MM.1S (cell line): ENCODE measurements around the gene ATG14.

ENCODE experiments used
- DNase-seq: peaks from one replicate; pipeline ENCODE4 v3.0.0-alpha.2; 2015
- H2AFZ ChIP-seq: fragments of 300-600 bp; sonication (generic); 2 replicates; pipeline ENCODE4 v1.6.0; 2016; ENCODE audit warnings: antibody characterized with exemption, low read length
- H3F3A ChIP-seq: fragments of 300-600 bp; sonication (generic); 2 replicates; pipeline ENCODE4 v1.6.1; 2016; ENCODE audit warnings: mild to moderate bottlenecking, antibody characterized with exemption, low read length, moderate library complexity, mixed read lengths; ENCODE audit not compliant: insufficient read depth
- H3K27ac ChIP-seq: fragments of 300-600 bp; sonication (generic); 2 replicates; pipeline ENCODE4 v1.5.1; 2016; ENCODE audit warnings: mild to moderate bottlenecking, low read length
- H3K27me3 ChIP-seq: fragments of 300-600 bp; sonication (generic); replicated peaks from 2 replicates; pipeline ENCODE4 v1.6.0; 2016; ENCODE audit warnings: low read length; ENCODE audit not compliant: insufficient read depth
- H3K36me3 ChIP-seq: fragments of 300-600 bp; sonication (generic); replicated peaks from 2 replicates; pipeline ENCODE4 v1.6.1; 2016; ENCODE audit warnings: mild to moderate bottlenecking, low read length, mixed read lengths; ENCODE audit not compliant: insufficient read depth
- H3K4me1 ChIP-seq: fragments of 300-600 bp; sonication (generic); 2 replicates; pipeline ENCODE4 v1.6.1; 2016; ENCODE audit warnings: low read length, mixed read lengths
- H3K4me2 ChIP-seq: fragments of 300-600 bp; sonication (generic); 2 replicates; pipeline ENCODE4 v1.6.0; 2016; ENCODE audit warnings: low read depth, low read length
- H3K4me3 ChIP-seq: fragments of 300-600 bp; sonication (generic); 2 replicates; pipeline ENCODE4 v1.5.1; 2016; ENCODE audit warnings: low read length, mixed read lengths
- H3K79me2 ChIP-seq: fragments of 300-600 bp; sonication (generic); 2 replicates; pipeline ENCODE4 v1.6.1; 2016; ENCODE audit warnings: mixed run types, low read length, mixed read lengths
- H3K9ac ChIP-seq: fragments of 300-600 bp; sonication (generic); 2 replicates; pipeline ENCODE4 v1.6.1; 2016; ENCODE audit warnings: low read length, mixed read lengths
- H3K9me2 ChIP-seq: fragments of 300-600 bp; sonication (generic); replicated peaks from 2 replicates; pipeline ENCODE4 v1.6.1; 2016; ENCODE audit warnings: mild to moderate bottlenecking, low read length, mixed read lengths; ENCODE audit not compliant: insufficient read depth
- H3K9me3 ChIP-seq: fragments of 300-600 bp; sonication (generic); replicated peaks from 2 replicates; pipeline ENCODE4 v1.6.1; 2016; ENCODE audit warnings: mild to moderate bottlenecking, low read length, mixed read lengths; ENCODE audit not compliant: insufficient read depth
- H4K20me1 ChIP-seq: fragments of 300-600 bp; sonication (generic); 2 replicates; pipeline ENCODE4 v1.6.1; 2016; ENCODE audit warnings: mild to moderate bottlenecking, low read length, moderate library complexity, mixed read lengths; ENCODE audit not compliant: insufficient read depth
- EZH2 ChIP-seq: fragments of 300-600 bp; sonication (generic); optimal IDR thresholded peaks from 2 replicates; pipeline ENCODE3; 2017; ENCODE audit warnings: low read depth, mild to moderate bottlenecking, antibody characterized with exemption, low read length, mixed read lengths
- EZH2phosphoT487 ChIP-seq: fragments of 300-600 bp; sonication (generic); IDR thresholded peaks from 2 replicates; pipeline ENCODE4 v1.6.1; 2018; ENCODE audit warnings: antibody characterized with exemption, low read length
- TF ChIP-seq, protein P1 (sequence below): fragments of 300-600 bp; sonication (generic); IDR thresholded peaks from 2 replicates; pipeline ENCODE4 v1.5.1; 2016; ENCODE audit warnings: antibody characterized with exemption, low read length, mixed read lengths

ATG14 gene

DNA sequence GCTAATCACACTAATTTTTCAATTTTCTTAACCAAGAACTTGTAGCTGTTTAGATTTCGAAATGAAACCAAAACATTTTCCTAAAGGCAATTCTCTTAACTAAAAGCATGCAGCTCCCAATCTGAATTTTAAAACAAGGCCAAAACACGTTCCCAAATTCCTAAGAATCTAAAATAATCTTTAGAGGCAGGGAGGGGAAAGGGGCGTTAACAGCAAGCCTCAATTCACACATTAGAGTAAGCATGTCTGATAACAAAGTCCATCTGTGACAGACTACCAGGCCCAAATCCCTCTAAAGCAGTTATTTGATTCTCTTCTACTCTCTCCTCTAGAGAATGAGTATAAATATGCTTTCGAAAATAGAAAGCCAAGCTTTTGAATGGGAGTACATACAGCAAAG is 754 bp downstream of the ATG14 start:
- peaks cover 40% of the 10 kb centered on the region for H3K79me2 ChIP-seq

DNA sequence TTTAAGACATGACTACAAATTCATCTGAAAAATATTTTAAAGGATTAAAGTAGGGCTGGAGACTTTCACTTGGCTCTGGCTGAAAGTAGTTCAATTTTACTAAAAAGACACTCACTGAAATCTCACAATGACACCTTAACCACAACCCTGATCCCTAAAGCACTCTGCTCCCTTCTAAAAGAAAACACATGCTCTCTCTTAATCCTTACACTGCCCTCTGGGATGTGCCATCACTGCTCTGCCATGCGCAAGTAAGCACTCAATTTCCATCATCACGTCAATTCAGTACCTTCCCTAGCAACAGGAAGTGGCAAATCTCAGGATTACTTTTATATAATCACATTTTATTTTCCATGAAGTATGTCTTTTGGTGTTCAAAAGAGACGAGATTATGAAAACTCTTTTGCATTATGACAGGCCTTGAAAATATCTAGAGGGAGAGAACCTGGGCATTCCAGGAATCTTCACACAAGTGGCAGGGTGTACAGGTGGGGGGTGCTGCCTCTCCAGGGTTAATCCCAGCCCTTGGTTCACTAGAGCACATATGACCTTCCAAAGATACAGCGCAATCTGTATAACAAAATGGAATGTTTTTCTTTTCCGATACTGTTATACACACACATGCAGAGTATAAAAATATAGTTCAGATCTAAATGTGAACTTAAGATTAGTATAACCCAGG is 7.3 kb downstream of the ATG14 start:
- no peak for TF ChIP-seq EZH2
- TF ChIP-seq EZH2phosphoT487: no peak
- TF ChIP-seq, protein P1, sequence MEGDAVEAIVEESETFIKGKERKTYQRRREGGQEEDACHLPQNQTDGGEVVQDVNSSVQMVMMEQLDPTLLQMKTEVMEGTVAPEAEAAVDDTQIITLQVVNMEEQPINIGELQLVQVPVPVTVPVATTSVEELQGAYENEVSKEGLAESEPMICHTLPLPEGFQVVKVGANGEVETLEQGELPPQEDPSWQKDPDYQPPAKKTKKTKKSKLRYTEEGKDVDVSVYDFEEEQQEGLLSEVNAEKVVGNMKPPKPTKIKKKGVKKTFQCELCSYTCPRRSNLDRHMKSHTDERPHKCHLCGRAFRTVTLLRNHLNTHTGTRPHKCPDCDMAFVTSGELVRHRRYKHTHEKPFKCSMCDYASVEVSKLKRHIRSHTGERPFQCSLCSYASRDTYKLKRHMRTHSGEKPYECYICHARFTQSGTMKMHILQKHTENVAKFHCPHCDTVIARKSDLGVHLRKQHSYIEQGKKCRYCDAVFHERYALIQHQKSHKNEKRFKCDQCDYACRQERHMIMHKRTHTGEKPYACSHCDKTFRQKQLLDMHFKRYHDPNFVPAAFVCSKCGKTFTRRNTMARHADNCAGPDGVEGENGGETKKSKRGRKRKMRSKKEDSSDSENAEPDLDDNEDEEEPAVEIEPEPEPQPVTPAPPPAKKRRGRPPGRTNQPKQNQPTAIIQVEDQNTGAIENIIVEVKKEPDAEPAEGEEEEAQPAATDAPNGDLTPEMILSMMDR: no peak
- Histone ChIP-seq H3K36me3 (no peaks in the 10 kb centered on the region), H3K4me3 (no peak overlapping the region), H3K9me2 (no peaks in the 10 kb centered on the region), H3K27me3 (no peaks in the 10 kb centered on the region), H4K20me1 (no peaks in the 10 kb centered on the region), H3K9ac (no peak overlapping the region), H3F3A (no peaks in the 10 kb centered on the region), H3K4me2 (no peak overlapping the region), H2AFZ (no peak overlapping the region), H3K27ac (no peak overlapping the region), H3K79me2 (peaks cover 33% of the 10 kb centered on the region), H3K9me3 (no peaks in the 10 kb centered on the region), H3K4me1 (no peaks in the 10 kb centered on the region)
- DNase-seq: no peak

More for the DNA sequence above, 754 bp downstream of the ATG14 start:
- H4K20me1 ChIP-seq: no peaks in the 10 kb centered on the region
- peak overlapping the region; percentile 78 for H3K4me2 ChIP-seq
- no peak for TF ChIP-seq EZH2
- TF ChIP-seq EZH2phosphoT487: no peak
- TF ChIP-seq, protein P1: no peak
- H3K4me3 ChIP-seq: peak overlapping the region; percentile 85
- H3K9me3 ChIP-seq: no peaks in the 10 kb centered on the region
- H3K9ac ChIP-seq: peak overlapping the region; percentile 72; the same call in 1 of the 2 replicates
- no peaks in the 10 kb centered on the region for H3K27me3 ChIP-seq
- peaks cover 3% of the 10 kb centered on the region; the same call in 1 of the 2 replicates for H3K4me1 ChIP-seq
- H3F3A ChIP-seq: no peaks in the 10 kb centered on the region
- H3K9me2 ChIP-seq: no peaks in the 10 kb centered on the region
- H3K27ac ChIP-seq: no peak overlapping the region
- no peaks in the 10 kb centered on the region for H3K36me3 ChIP-seq
- no peak for DNase-seq
- no peak overlapping the region for H2AFZ ChIP-seq

DNA sequence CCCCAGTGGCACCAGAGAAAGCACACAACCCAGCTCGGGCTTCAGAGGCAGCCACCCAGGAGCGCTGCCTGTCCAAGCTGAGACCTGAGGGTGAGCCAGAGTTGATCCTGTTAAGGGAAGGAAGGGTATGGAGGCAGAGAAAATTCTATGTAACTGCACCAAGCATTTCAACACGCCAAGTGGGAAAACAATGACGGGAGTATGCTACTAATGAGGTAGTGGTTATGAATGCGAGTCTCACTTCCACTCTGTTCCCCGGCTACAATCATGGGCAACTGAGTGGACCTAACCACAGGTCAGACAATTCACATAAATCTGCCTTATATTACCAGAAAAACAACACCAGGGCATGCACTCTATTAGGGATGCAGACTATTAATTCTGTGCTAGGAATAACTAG is 9.9 kb downstream of the ATG14 start:
- DNase-seq: no peak
- Histone ChIP-seq H3K27ac (no peak overlapping the region), H3K27me3 (no peaks in the 10 kb centered on the region), H3K79me2 (peaks cover 22% of the 10 kb centered on the region), H3K36me3 (no peaks in the 10 kb centered on the region), H3K4me2 (no peak overlapping the region), H3F3A (no peaks in the 10 kb centered on the region), H3K4me3 (no peak overlapping the region), H2AFZ (no peak overlapping the region), H4K20me1 (no peaks in the 10 kb centered on the region), H3K4me1 (no peaks in the 10 kb centered on the region), H3K9ac (no peak overlapping the region), H3K9me2 (no peaks in the 10 kb centered on the region), H3K9me3 (no peaks in the 10 kb centered on the region)
- TF ChIP-seq, protein P1: no peak
- TF ChIP-seq EZH2 (no peak), EZH2phosphoT487 (no peak)
